C4-2B (cell line): ENCODE data around the gene COG1.

Experiments
- CTCF ChIP-seq: fragments of 450-650 bp; conservative IDR thresholded peaks from 2 replicates; pipeline ENCODE4 v1.5.1; 2017; ENCODE audit warnings: mild to moderate bottlenecking
- ZFX ChIP-seq: fragments of 450-650 bp; IDR thresholded peaks from 2 replicates; pipeline ENCODE4 v1.6.1; 2017

- TF ChIP-seq CTCF = no peak
- no peak for TF ChIP-seq ZFX
Measured at GRCh38 chr17:73194514-73195222, 1.8 kb downstream of the COG1 start.
